Measurements from ENCODE around the gene TFEB. TPM values are rescaled to one million over a fixed set of nuclear protein-coding genes. Genes with fewer than 3 reads are reported as not detected.
A peak's percentile ranks its signal among the peaks of the same experiment; 100 is the strongest.

TFEB gene
- total RNA-seq, 1 donor, result 5.1 TPM

GRCh38 chr6:41724228-41724580 lies 11.2 kb downstream of the TFEB start:
- H4K20me1 ChIP-seq (ENCODE audit: insufficient read depth, low read length), result peaks cover 9% of the 10 kb centered on the region
- no peak for DNase-seq (ENCODE audit: insufficient read length, low spot score, missing footprints)
- no peak overlapping the region for H3K4me2 ChIP-seq (ENCODE audit: insufficient read depth, low read length)
- H3K27ac ChIP-seq (ENCODE audit: low read depth, low read length), result no peak overlapping the region
- no peaks in the 10 kb centered on the region for H3K27me3 ChIP-seq (ENCODE audit: insufficient read depth, low read length)
- no peak overlapping the region for H3K4me3 ChIP-seq (ENCODE audit: insufficient read depth, low read length)
- H3K36me3 ChIP-seq (ENCODE audit: insufficient read depth, low read length), result no peaks in the 10 kb centered on the region
- H3K9me3 ChIP-seq (ENCODE audit: low read depth, low read length), result no peaks in the 10 kb centered on the region
- no peak for TF ChIP-seq CTCF (IDR thresholded peaks at IDR 0.05; ENCODE audit: extremely low read depth, low read depth, low read length)
- H3K4me1 ChIP-seq (ENCODE audit: insufficient read depth, low read length), result peaks cover 21% of the 10 kb centered on the region
- peaks cover 47% of the 10 kb centered on the region for H3K79me2 ChIP-seq (ENCODE audit: insufficient read depth, low read length)
- H2AFZ ChIP-seq (ENCODE audit: low read length), result no peak overlapping the region

GRCh38 chr6:41723530-41724227 lies 11.7 kb downstream of the TFEB start:
- peak overlapping the region; percentile 83 for H3K27ac ChIP-seq (ENCODE audit: low read depth, low read length)
- peak overlapping the region; percentile 25 for H2AFZ ChIP-seq (ENCODE audit: low read length)
- peak overlapping the region; percentile 74 for H3K4me2 ChIP-seq (ENCODE audit: insufficient read depth, low read length)
- H3K4me1 ChIP-seq (ENCODE audit: insufficient read depth, low read length), result peaks cover 21% of the 10 kb centered on the region
- peak; percentile 5 for TF ChIP-seq CTCF (IDR thresholded peaks at IDR 0.05; ENCODE audit: extremely low read depth, low read depth, low read length)
- H4K20me1 ChIP-seq (ENCODE audit: insufficient read depth, low read length), result peaks cover 9% of the 10 kb centered on the region
- H3K4me3 ChIP-seq (ENCODE audit: insufficient read depth, low read length), result peak overlapping the region; percentile 54
- H3K36me3 ChIP-seq (ENCODE audit: insufficient read depth, low read length), result no peaks in the 10 kb centered on the region
- DNase-seq (ENCODE audit: insufficient read length, low spot score, missing footprints), result peak; percentile 100
- no peaks in the 10 kb centered on the region for H3K27me3 ChIP-seq (ENCODE audit: insufficient read depth, low read length)
- no peaks in the 10 kb centered on the region for H3K9me3 ChIP-seq (ENCODE audit: low read depth, low read length)
- H3K79me2 ChIP-seq (ENCODE audit: insufficient read depth, low read length), result peaks cover 45% of the 10 kb centered on the region

GRCh38 chr6:41722969-41723529 lies 12.4 kb downstream of the TFEB start:
- Histone ChIP-seq H3K4me2 (ENCODE audit: insufficient read depth, low read length) (peak overlapping the region; percentile 74), H3K79me2 (ENCODE audit: insufficient read depth, low read length) (peaks cover 42% of the 10 kb centered on the region), H3K4me1 (ENCODE audit: insufficient read depth, low read length) (peaks cover 21% of the 10 kb centered on the region), H3K36me3 (ENCODE audit: insufficient read depth, low read length) (no peaks in the 10 kb centered on the region), H2AFZ (ENCODE audit: low read length) (no peak overlapping the region), H3K27me3 (ENCODE audit: insufficient read depth, low read length) (no peaks in the 10 kb centered on the region), H4K20me1 (ENCODE audit: insufficient read depth, low read length) (peaks cover 9% of the 10 kb centered on the region), H3K9me3 (ENCODE audit: low read depth, low read length) (no peaks in the 10 kb centered on the region), H3K4me3 (ENCODE audit: insufficient read depth, low read length) (peak overlapping the region; percentile 54), H3K27ac (ENCODE audit: low read depth, low read length) (peak overlapping the region; percentile 83)
- no peak for DNase-seq (ENCODE audit: insufficient read length, low spot score, missing footprints)
- no peak for TF ChIP-seq CTCF (IDR thresholded peaks at IDR 0.05; ENCODE audit: extremely low read depth, low read depth, low read length)

- H2AFZ ChIP-seq (ENCODE audit: low read length), result no peak overlapping the region
- peaks cover 45% of the 10 kb centered on the region for H3K79me2 ChIP-seq (ENCODE audit: insufficient read depth, low read length)
- H3K4me1 ChIP-seq (ENCODE audit: insufficient read depth, low read length), result peaks cover 27% of the 10 kb centered on the region
- H3K4me3 ChIP-seq (ENCODE audit: insufficient read depth, low read length), result no peak overlapping the region
- no peaks in the 10 kb centered on the region for H3K27me3 ChIP-seq (ENCODE audit: insufficient read depth, low read length)
- H3K9me3 ChIP-seq (ENCODE audit: low read depth, low read length), result no peaks in the 10 kb centered on the region
- DNase-seq (ENCODE audit: insufficient read length, low spot score, missing footprints), result no peak
- no peak overlapping the region for H3K27ac ChIP-seq (ENCODE audit: low read depth, low read length)
- no peaks in the 10 kb centered on the region for H3K36me3 ChIP-seq (ENCODE audit: insufficient read depth, low read length)
- TF ChIP-seq CTCF (IDR thresholded peaks at IDR 0.05; ENCODE audit: extremely low read depth, low read depth, low read length), result no peak
- peaks cover 10% of the 10 kb centered on the region for H4K20me1 ChIP-seq (ENCODE audit: insufficient read depth, low read length)
- H3K4me2 ChIP-seq (ENCODE audit: insufficient read depth, low read length), result no peak overlapping the region
These were observed 14.0 kb downstream of the TFEB start for GRCh38 chr6:41721414-41721813.

Data from osteoblast (primary cell).